Upper lobe of right lung (tissue), 1 donor: ENCODE results near the gene TAF1D. TPM values are rescaled to one million over a fixed set of nuclear protein-coding genes. Genes with fewer than 3 reads are reported as not detected.
A peak's percentile ranks its signal among the peaks of the same experiment; 100 is the strongest.

Source experiments
- ATAC-seq: fragments of 200-7000 bp; cut with Tn5 transposase; one replicate; pipeline ENCODE4 v1.9.1; 2020; ENCODE audit warnings: mild to moderate bottlenecking, moderate library complexity
- DNase-seq: peaks from one replicate; pipeline ENCODE4 v3.0.0-alpha.2; 2020
- H3K27ac ChIP-seq: fragments of 200-600 bp; one replicate; pipeline ENCODE4 v1.8.0; 2022
- H3K27me3 ChIP-seq: fragments of 200-600 bp; one replicate; pipeline ENCODE4 v1.8.0; 2022; ENCODE audit warnings: mild to moderate bottlenecking
- H3K36me3 ChIP-seq: fragments of 200-600 bp; one replicate; pipeline ENCODE4 v1.8.0; 2022
- H3K4me1 ChIP-seq: fragments of 200-600 bp; one replicate; pipeline ENCODE4 v1.8.0; 2022
- H3K4me3 ChIP-seq: fragments of 200-600 bp; one replicate; pipeline ENCODE4 v1.8.0; 2022; ENCODE audit warnings: mild to moderate bottlenecking
- H3K9me3 ChIP-seq: fragments of 200-600 bp; one replicate; pipeline ENCODE4 v1.8.0; 2022
- CTCF ChIP-seq: fragments of 200-600 bp; IDR thresholded peaks from one replicate; pipeline ENCODE4 v1.8.0; 2022; ENCODE audit warnings: antibody characterized with exemption
- intact Hi-C: fragments of 100-400 bp; cut with DNase I; formaldehyde crosslinking; loops from one replicate; pipeline ENCODE4 v1.11.0; 2022
- total RNA-seq: library from RNA; stranded (reverse); fragmentation: NEBNext Ultra II Directional; extraction: Animal tissue kit (Norgen Biotek cat#: 25700); gene quantifications from one replicate; pipeline ENCODE4 v1.2.1, GENCODE V29; 2021
- donor health status: DM: no; HTN: yes; CAD: no; lungs with severe emphysema.

TAF1D gene
- total RNA-seq, 1 donor from 2014 or later, result 93.4 TPM

- Histone ChIP-seq H3K4me1 (peaks cover 37% of the 10 kb centered on the region), H3K27ac (no peak overlapping the region), H3K4me3 (peak overlapping the region; percentile 86), H3K9me3 (no peaks in the 10 kb centered on the region), H3K36me3 (peaks cover 59% of the 10 kb centered on the region), H3K27me3 (no peaks in the 10 kb centered on the region)
- TF ChIP-seq CTCF, result no peak
- intact Hi-C loops, result no loop called here
- DNase-seq, result no peak
- ATAC-seq, result no peak
Observed at GRCh38 chr11:93737904-93738612, 3.2 kb downstream of the TAF1D start.

GRCh38 chr11:93736129-93736528, 5.2 kb downstream of the TAF1D start:
- Histone ChIP-seq H3K36me3 (peaks cover 78% of the 10 kb centered on the region), H3K4me3 (no peak overlapping the region), H3K9me3 (no peaks in the 10 kb centered on the region), H3K27me3 (no peaks in the 10 kb centered on the region), H3K4me1 (peaks cover 37% of the 10 kb centered on the region), H3K27ac (no peak overlapping the region)
- DNase-seq (no peak), ATAC-seq (no peak)
- intact Hi-C loops, result no loop called here
- no peak for TF ChIP-seq CTCF

- intact Hi-C loops, result no loop called here
- H3K4me1 ChIP-seq, result peaks cover 37% of the 10 kb centered on the region
- TF ChIP-seq CTCF, result no peak
- H3K27ac ChIP-seq, result no peak overlapping the region
- no peak overlapping the region for H3K4me3 ChIP-seq
- peaks cover 83% of the 10 kb centered on the region for H3K36me3 ChIP-seq
- H3K9me3 ChIP-seq, result no peaks in the 10 kb centered on the region
- ATAC-seq (no peak), DNase-seq (no peak)
- no peaks in the 10 kb centered on the region for H3K27me3 ChIP-seq
Observed at GRCh38 chr11:93735627-93736026, 5.7 kb downstream of the TAF1D start.

GRCh38 chr11:93734427-93735222, 6.7 kb downstream of the TAF1D start:
- H3K4me3 ChIP-seq, result no peak overlapping the region
- no peak for DNase-seq
- ATAC-seq, result no peak
- intact Hi-C loops, result no loop called here
- TF ChIP-seq CTCF, result no peak
- H3K27me3 ChIP-seq, result no peaks in the 10 kb centered on the region
- peaks cover 93% of the 10 kb centered on the region for H3K36me3 ChIP-seq
- H3K27ac ChIP-seq, result no peak overlapping the region
- peaks cover 29% of the 10 kb centered on the region for H3K4me1 ChIP-seq
- no peaks in the 10 kb centered on the region for H3K9me3 ChIP-seq

GRCh38 chr11:93733474-93733873, 7.8 kb downstream of the TAF1D start:
- ATAC-seq, result no peak
- intact Hi-C loops, result no loop called here
- H3K36me3 ChIP-seq, result peaks cover 100% of the 10 kb centered on the region

More at GRCh38 chr11:93733474-93733873, 7.8 kb downstream of the TAF1D start:
- Histone ChIP-seq H3K27ac (no peak overlapping the region), H3K4me3 (no peak overlapping the region), H3K9me3 (no peaks in the 10 kb centered on the region), H3K4me1 (peaks cover 18% of the 10 kb centered on the region), H3K27me3 (no peaks in the 10 kb centered on the region)
- no peak for TF ChIP-seq CTCF
- no peak for DNase-seq
